Liver (tissue), 3 donors: ENCODE data around the gene SLC45A1.
"Not testable (repeated sequence)": the region's sequence is repeated elsewhere in the genome, so short reads cannot be mapped to it uniquely, and the experiment has no call there.

Source experiments
- EGR1 ChIP-seq, 2 donors: IDR thresholded peaks; 2 replicates each; pipeline ENCODE4 v1.6.1; 2016 to 2018; ENCODE audit warnings: antibody characterized with exemption in 2 of 2, low read depth in 2 of 2
- FOXA2 ChIP-seq: IDR thresholded peaks from 2 replicates; pipeline ENCODE4 v1.6.1; 2016; ENCODE audit warnings: antibody characterized with exemption
- GABPA ChIP-seq, 2 donors: IDR thresholded peaks in 1 of 2; conservative IDR thresholded peaks in 1 of 2; 2 replicates each; pipeline ENCODE4 v1.6.1; 2016; ENCODE audit warnings: antibody characterized with exemption in 2 of 2, mild to moderate bottlenecking in 1 of 2, moderate library complexity in 1 of 2
- JUND ChIP-seq, 2 donors: IDR thresholded peaks; 2 replicates each; pipeline ENCODE4 v1.6.1; 2016; ENCODE audit warnings: antibody characterized with exemption in 2 of 2
- MAX ChIP-seq: IDR thresholded peaks from 2 replicates; pipeline ENCODE4 v1.6.1; 2016; ENCODE audit warnings: antibody characterized with exemption
- RAD21 ChIP-seq, 2 donors: IDR thresholded peaks; 2 replicates each; pipeline ENCODE4 v1.6.1; 2016; ENCODE audit warnings: antibody characterized with exemption in 2 of 2, mild to moderate bottlenecking in 2 of 2
- REST ChIP-seq: IDR thresholded peaks from 2 replicates; pipeline ENCODE4 v1.6.1; 2016; ENCODE audit warnings: antibody characterized with exemption, mild to moderate bottlenecking
- YY1 ChIP-seq: IDR thresholded peaks from 2 replicates; pipeline ENCODE4 v1.6.1; 2016; ENCODE audit warnings: antibody characterized with exemption, mild to moderate bottlenecking
- TF ChIP-seq, protein P1 (sequence below): fragments of 150-350 bp; IDR thresholded peaks from 2 replicates; pipeline ENCODE4 v1.5.1; 2017; ENCODE audit warnings: improper control_type of control experiment, low read depth, low read length; ENCODE audit not compliant: missing input control
- TF ChIP-seq, protein P2 (sequence below): IDR thresholded peaks from 2 replicates; pipeline ENCODE4 v1.6.1; 2016; ENCODE audit warnings: antibody characterized with exemption
- donor health status: healthy.
- donor health status: healthy.

- not testable (repeated sequence) for TF ChIP-seq JUND (IDR thresholded peaks at IDR 0.05); RAD21 (IDR thresholded peaks at IDR 0.05); YY1; EGR1 (IDR thresholded peaks at IDR 0.05; ENCODE audit: low read depth in 2 of 2); GABPA (IDR thresholded peaks at IDR 0.05 in 1 of 2, conservative IDR thresholded peaks at IDR 0.05 in 1 of 2); MAX; REST; FOXA2
- TF ChIP-seq, protein P1, sequence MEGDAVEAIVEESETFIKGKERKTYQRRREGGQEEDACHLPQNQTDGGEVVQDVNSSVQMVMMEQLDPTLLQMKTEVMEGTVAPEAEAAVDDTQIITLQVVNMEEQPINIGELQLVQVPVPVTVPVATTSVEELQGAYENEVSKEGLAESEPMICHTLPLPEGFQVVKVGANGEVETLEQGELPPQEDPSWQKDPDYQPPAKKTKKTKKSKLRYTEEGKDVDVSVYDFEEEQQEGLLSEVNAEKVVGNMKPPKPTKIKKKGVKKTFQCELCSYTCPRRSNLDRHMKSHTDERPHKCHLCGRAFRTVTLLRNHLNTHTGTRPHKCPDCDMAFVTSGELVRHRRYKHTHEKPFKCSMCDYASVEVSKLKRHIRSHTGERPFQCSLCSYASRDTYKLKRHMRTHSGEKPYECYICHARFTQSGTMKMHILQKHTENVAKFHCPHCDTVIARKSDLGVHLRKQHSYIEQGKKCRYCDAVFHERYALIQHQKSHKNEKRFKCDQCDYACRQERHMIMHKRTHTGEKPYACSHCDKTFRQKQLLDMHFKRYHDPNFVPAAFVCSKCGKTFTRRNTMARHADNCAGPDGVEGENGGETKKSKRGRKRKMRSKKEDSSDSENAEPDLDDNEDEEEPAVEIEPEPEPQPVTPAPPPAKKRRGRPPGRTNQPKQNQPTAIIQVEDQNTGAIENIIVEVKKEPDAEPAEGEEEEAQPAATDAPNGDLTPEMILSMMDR = not testable (repeated sequence)
- TF ChIP-seq, protein P2, sequence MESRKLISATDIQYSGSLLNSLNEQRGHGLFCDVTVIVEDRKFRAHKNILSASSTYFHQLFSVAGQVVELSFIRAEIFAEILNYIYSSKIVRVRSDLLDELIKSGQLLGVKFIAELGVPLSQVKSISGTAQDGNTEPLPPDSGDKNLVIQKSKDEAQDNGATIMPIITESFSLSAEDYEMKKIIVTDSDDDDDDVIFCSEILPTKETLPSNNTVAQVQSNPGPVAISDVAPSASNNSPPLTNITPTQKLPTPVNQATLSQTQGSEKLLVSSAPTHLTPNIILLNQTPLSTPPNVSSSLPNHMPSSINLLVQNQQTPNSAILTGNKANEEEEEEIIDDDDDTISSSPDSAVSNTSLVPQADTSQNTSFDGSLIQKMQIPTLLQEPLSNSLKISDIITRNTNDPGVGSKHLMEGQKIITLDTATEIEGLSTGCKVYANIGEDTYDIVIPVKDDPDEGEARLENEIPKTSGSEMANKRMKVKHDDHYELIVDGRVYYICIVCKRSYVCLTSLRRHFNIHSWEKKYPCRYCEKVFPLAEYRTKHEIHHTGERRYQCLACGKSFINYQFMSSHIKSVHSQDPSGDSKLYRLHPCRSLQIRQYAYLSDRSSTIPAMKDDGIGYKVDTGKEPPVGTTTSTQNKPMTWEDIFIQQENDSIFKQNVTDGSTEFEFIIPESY = not testable (repeated sequence)
These were observed 62.4 kb downstream of the SLC45A1 start for GRCh38 chr1:8380310-8380709.
